Caco-2 (cell line): ENCODE measurements around the gene MYL3. TPM values are rescaled to one million over a fixed set of nuclear protein-coding genes. Genes with fewer than 3 reads are reported as not detected.

ENCODE experiments used
- BruUV-seq: library from RNA; stranded (reverse); fragments of 400-500 nt; replicated peaks from 2 replicates; lab custom pipeline; 2021; lab: Mats Ljungman, UMichigan
- CTCF ChIA-PET: fragments of 300-600 bp; sonication (Branson Sonifier 250); formaldehyde crosslinking; loops from one replicate; lab custom pipeline; 2022; ENCODE audit warnings: antibody characterized with exemption; lab: Charles Lee
- POLR2A ChIA-PET: fragments of 300-600 bp; sonication (Branson Sonifier 250); formaldehyde crosslinking; loops from one replicate; lab custom pipeline; 2022; ENCODE audit warnings: antibody characterized with exemption; lab: Charles Lee
- DNase-seq, 2 experiments: peaks; one replicate each; pipeline versions ENCODE4 v3.0.0 to v3.0.0-alpha.2; 2020 to 2022
- H3K27me3 ChIP-seq: replicated peaks from 2 replicates; pipeline ENCODE4 v1.6.0; 2011; ENCODE audit warnings: low read length; ENCODE audit not compliant: control insufficient read depth, insufficient read depth
- H3K36me3 ChIP-seq: 2 replicates; pipeline ENCODE4 v1.5.1; 2011; ENCODE audit warnings: low read length; ENCODE audit not compliant: control insufficient read depth, insufficient read depth
- H3K4me1 ChIP-seq: fragments of 250-450 bp; sonication (Bioruptor Pico); 2 replicates; pipeline ENCODE4 v1.5.1; 2020; ENCODE audit warnings: mild to moderate bottlenecking
- H3K4me3 ChIP-seq: 2 replicates; pipeline ENCODE4 v1.5.1; 2011; ENCODE audit warnings: low read depth, mild to moderate bottlenecking, control low read depth, low read length
- H3K9me3 ChIP-seq: fragments of 250-450 bp; sonication (Bioruptor Pico); 2 replicates; pipeline ENCODE4 v1.5.1; 2020; ENCODE audit warnings: mild to moderate bottlenecking, moderate library complexity
- H3K27ac Mint-ChIP-seq: one replicate; pipeline ENCODE4 v1.8.0; 2022; ENCODE audit warnings: mixed read lengths; ENCODE audit not compliant: unreplicated experiment
- H3K27me3 Mint-ChIP-seq: one replicate; pipeline ENCODE4 v1.8.0; 2022; ENCODE audit warnings: mixed read lengths; ENCODE audit not compliant: insufficient read depth, unreplicated experiment
- H3K36me3 Mint-ChIP-seq: one replicate; pipeline ENCODE4 v1.8.0; 2022; ENCODE audit warnings: mild to moderate bottlenecking, mixed read lengths; ENCODE audit not compliant: insufficient read depth, unreplicated experiment
- H3K4me1 Mint-ChIP-seq: one replicate; pipeline ENCODE4 v1.8.0; 2022; ENCODE audit warnings: low read depth, mixed read lengths; ENCODE audit not compliant: unreplicated experiment
- H3K4me3 Mint-ChIP-seq: one replicate; pipeline ENCODE4 v1.8.0; 2022; ENCODE audit warnings: mild to moderate bottlenecking, moderate library complexity, mixed read lengths; ENCODE audit not compliant: unreplicated experiment
- H3K9me3 Mint-ChIP-seq: one replicate; pipeline ENCODE4 v1.8.0; 2022; ENCODE audit warnings: mixed read lengths; ENCODE audit not compliant: unreplicated experiment
- CTCF ChIP-seq, 2 experiments: fragments of 200-600 bp in 1 of 2; IDR thresholded peaks; 1 replicate in 1 of 2; 2 replicates in 1 of 2; pipeline versions ENCODE4 v1.5.1 to v1.8.0; 2011 to 2022; ENCODE audit warnings: antibody characterized with exemption in 1 of 2, control low read depth in 1 of 2, inconsistent platforms in 1 of 2, low read depth in 1 of 2, low read length in 1 of 2, mild to moderate bottlenecking in 1 of 2, moderate library complexity in 1 of 2; ENCODE audit not compliant: insufficient read depth in 1 of 2, severe bottlenecking in 1 of 2, unreplicated experiment in 1 of 2
- intact Hi-C: fragments of 100-400 bp; cut with micrococcal nuclease; formaldehyde crosslinking; loops from one replicate; pipeline ENCODE4 v1.10.0; 2022; ENCODE audit not compliant: unreplicated experiment
- total RNA-seq: library from RNA; stranded (reverse); gene quantifications from 2 replicates; pipeline ENCODE4 v1.2.3, GENCODE V29; 2022

Gene MYL3
- total RNA-seq, 1 experiment from 2014 or later, result 13.8 TPM

- Mint-ChIP-seq H3K4me3 (no peak overlapping the region), H3K27me3 (no peaks in the 10 kb centered on the region), H3K9me3 (no peaks in the 10 kb centered on the region), H3K36me3 (no peaks in the 10 kb centered on the region), H3K27ac (no peak overlapping the region), H3K4me1 (no peaks in the 10 kb centered on the region)
- ChIA-PET CTCF (interaction anchor here (0.5 to 0.7 kb wide), 2 partner anchors 173 to 1171 kb away, joined by 3 read pairs; no protein-coding TSS in a partner anchor), POLR2A (no interaction called here)
- Histone ChIP-seq H3K36me3 (no peaks in the 10 kb centered on the region), H3K9me3 (no peaks in the 10 kb centered on the region), H3K4me3 (no peak overlapping the region), H3K27me3 (no peaks in the 10 kb centered on the region), H3K4me1 (no peaks in the 10 kb centered on the region)
- no TSS peak for BruUV-seq
- no peak for DNase-seq
- intact Hi-C loops, result no loop called here
- TF ChIP-seq CTCF (IDR thresholded peaks at IDR 0.05; ENCODE audit: insufficient read depth in 1 of 2, low read depth in 1 of 2, low read length in 1 of 2, severe bottlenecking in 1 of 2, unreplicated experiment in 1 of 2), result no peak
Observed at GRCh38 chr3:46902188-46902631, 39.0 kb upstream of the MYL3 start.

GRCh38 chr3:46901591-46902187 lies 38.4 kb upstream of the MYL3 start:
- CTCF ChIA-PET, result interaction anchor here (0.5 to 2.9 kb wide), 4 partner anchors 8 to 1172 kb away, joined by 3 to 7 read pairs (median 4); partner anchors contain the start of gene ALS2CL
- H3K9me3 ChIP-seq, result no peaks in the 10 kb centered on the region
- H3K27ac Mint-ChIP-seq, result no peak overlapping the region
- TF ChIP-seq CTCF (IDR thresholded peaks at IDR 0.05; ENCODE audit: insufficient read depth in 1 of 2, low read depth in 1 of 2, low read length in 1 of 2, severe bottlenecking in 1 of 2, unreplicated experiment in 1 of 2), result no peak
- H3K27me3 ChIP-seq, result no peaks in the 10 kb centered on the region
- POLR2A ChIA-PET, result no interaction called here
- H3K36me3 Mint-ChIP-seq, result no peaks in the 10 kb centered on the region
- H3K27me3 Mint-ChIP-seq, result no peaks in the 10 kb centered on the region
- no peak overlapping the region for H3K4me3 ChIP-seq
- H3K4me1 ChIP-seq, result no peaks in the 10 kb centered on the region
- no peak overlapping the region for H3K4me3 Mint-ChIP-seq
- no peaks in the 10 kb centered on the region for H3K36me3 ChIP-seq
- no TSS peak for BruUV-seq
- no peaks in the 10 kb centered on the region for H3K4me1 Mint-ChIP-seq
- H3K9me3 Mint-ChIP-seq, result no peaks in the 10 kb centered on the region
- no peak for DNase-seq
- intact Hi-C loops, result no loop called here

GRCh38 chr3:46901061-46901460 lies 37.8 kb upstream of the MYL3 start:
- Mint-ChIP-seq H3K36me3 (no peaks in the 10 kb centered on the region), H3K4me3 (no peak overlapping the region), H3K27ac (no peak overlapping the region), H3K27me3 (no peaks in the 10 kb centered on the region), H3K4me1 (no peaks in the 10 kb centered on the region), H3K9me3 (no peaks in the 10 kb centered on the region)
- no peak for TF ChIP-seq CTCF (IDR thresholded peaks at IDR 0.05; ENCODE audit: insufficient read depth in 1 of 2, low read depth in 1 of 2, low read length in 1 of 2, severe bottlenecking in 1 of 2, unreplicated experiment in 1 of 2)
- no peaks in the 10 kb centered on the region for H3K36me3 ChIP-seq
- DNase-seq, result no peak
- H3K9me3 ChIP-seq, result no peaks in the 10 kb centered on the region
- CTCF ChIA-PET, result interaction anchor here (0.8 to 2.9 kb wide), 2 partner anchors 8 to 208 kb away, joined by 4 to 7 read pairs; partner anchors contain the start of gene ALS2CL
- H3K27me3 ChIP-seq, result no peaks in the 10 kb centered on the region
- BruUV-seq, result no TSS peak
- POLR2A ChIA-PET, result no interaction called here
- no peaks in the 10 kb centered on the region for H3K4me1 ChIP-seq
- intact Hi-C loops, result no loop called here
- no peak overlapping the region for H3K4me3 ChIP-seq
